HG03439 (cell line): ENCODE data around the gene DEPDC7.
"Not testable (repeated sequence)": the region's sequence is repeated elsewhere in the genome, so short reads cannot be mapped to it uniquely, and the experiment has no call there.

ENCODE experiments used
- ATAC-seq: cut with Tn5 transposase; IDR thresholded peaks from one replicate; pipeline ENCODE4 v1.9.1; 2021; ENCODE audit warnings: mild to moderate bottlenecking, moderate library complexity; ENCODE audit not compliant: unreplicated experiment

DEPDC7 gene

DNA sequence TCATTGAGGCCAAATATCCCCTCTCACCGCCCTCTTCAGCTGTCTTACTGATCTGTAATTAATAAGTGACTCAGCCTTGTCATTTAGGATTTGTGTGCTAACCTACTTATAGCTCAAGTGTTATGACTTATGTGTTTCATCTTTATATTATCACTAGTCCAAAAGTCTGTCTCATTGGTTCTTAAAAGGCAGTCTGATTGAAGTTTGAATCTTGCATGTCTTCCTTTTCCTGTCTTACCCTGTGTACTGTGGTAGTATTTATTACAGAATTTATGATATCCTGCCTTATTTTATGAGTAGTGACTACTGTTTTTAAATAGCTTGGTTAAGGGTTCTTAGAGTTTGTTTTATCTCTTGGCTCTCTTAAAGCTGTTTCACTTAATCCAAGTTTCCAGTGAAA lies 6.3 kb downstream of the DEPDC7 start:
- no peak for ATAC-seq

DNA sequence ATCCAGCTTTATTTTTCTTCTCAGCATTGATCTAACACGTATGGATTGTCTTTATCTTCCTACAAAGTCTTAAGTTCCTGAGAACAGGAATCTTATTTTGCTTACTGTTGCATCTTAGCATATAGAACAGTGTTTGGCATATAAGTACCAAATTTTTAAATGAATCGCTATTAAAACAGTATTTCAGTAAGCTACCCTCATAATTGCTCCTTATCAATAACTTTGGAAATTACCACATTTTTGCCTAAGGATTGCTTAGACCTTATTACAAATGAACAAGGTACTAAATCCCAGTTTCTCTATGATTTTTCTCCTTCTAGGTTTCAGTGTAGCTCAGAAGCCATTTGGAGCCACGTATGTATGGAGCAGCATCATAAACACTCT lies 9.7 kb downstream of the DEPDC7 start:
- ATAC-seq: no peak

- ATAC-seq: no peak
These were observed 11.6 kb downstream of the DEPDC7 start for GRCh38 chr11:33027233-33027632.

DNA sequence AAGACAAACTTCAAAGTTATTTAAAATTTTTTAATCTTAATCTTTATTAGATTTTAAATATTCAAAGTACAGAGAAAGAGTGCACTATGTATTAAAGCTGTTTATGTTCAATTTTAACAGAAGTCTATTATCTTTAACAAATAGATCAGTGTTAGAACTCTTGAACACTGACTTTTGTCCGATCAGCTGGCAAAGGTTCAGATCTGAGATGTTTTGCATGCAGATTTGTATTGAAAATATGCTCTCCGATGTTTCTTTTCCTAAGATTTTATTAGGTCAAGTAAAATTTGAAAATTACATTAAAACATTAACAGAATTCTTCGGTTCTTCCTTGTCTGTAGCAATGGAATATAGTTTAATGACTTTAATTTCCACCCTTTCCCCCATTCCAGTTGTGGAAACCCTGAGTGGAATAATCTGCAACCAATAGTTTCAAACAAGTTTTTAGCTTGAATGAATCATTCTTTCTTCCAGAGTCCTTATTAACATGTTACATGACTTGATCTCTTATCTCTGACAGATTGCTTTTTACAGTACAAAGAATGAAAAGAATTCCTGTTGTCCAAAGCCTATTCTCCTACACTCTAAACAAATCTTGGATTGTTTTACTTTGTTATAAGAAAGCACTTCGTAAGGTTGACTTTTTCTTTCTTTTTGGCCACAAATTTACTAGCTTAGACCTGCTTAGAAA lies 12.3 kb downstream of the DEPDC7 start:
- ATAC-seq: no peak

GRCh38 chr11:33028537-33028914 lies 12.8 kb downstream of the DEPDC7 start:
- ATAC-seq: no peak

DNA sequence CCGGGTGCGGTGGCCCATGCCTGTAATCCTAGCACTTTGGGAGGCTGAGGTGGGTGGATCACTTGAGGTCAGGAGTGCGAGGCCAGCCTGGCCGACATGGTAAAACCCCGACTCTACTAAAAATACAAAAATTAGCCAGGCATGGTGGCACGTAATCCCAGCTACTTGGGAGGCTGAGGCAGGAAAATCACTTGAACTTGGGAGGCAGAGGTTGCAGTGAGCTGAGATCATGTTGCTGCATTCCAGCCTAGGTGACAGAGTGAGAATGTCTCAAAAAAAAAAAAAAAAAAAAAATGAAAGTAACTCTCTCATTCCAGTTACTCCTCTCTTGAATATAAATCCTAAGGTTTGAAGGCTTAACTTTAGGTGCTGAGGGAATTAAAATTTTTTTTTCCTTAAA lies 13.5 kb downstream of the DEPDC7 start:
- ATAC-seq: not testable (repeated sequence)

DNA sequence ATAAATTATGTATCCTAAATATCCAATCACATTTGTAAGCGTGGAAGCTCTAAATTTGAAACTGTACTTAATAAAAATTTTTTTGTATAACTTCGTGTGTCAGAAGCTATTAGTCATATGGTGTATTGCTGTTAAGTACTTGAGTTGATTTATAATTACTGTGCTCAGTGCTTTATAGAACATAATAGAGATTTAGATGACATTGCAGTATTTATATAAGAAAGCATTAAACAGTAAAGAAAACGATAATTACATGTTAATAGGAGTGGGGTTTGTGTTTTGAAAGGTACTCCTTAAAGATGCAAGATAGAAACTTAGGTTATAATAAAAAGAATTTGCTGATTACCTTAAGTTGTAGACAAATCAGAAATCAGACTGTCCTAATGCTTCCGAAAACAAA lies 17.8 kb downstream of the DEPDC7 start:
- no peak for ATAC-seq

DNA sequence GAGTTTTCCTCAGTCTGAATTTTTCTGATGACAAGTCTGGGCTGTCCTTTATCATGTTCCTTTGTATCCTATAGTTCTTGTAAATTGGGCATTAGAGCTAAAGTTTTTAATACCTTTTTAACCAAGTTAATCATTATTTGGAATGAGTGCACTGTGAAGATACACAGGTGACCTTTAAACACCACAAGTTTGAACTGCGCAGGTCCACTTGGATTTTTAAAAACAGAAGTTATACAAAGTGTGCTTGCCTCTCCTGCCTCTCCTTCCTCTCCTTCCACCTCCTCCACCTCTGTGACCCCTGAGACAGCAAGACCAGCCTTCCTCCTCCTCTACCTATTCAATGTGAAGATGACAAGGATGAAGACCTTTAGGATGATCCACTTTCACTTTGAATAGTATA lies 19.3 kb downstream of the DEPDC7 start:
- ATAC-seq: no peak

- ATAC-seq: peak; percentile 77
These were observed 23.8 kb downstream of the DEPDC7 start, which contains the start of gene TCP11L1 for GRCh38 chr11:33039274-33040032. Gene TCP11L1 (plus strand): TSS chr11:33039572. CDS start chr11:33043774, 4,202 bp downstream.

DNA sequence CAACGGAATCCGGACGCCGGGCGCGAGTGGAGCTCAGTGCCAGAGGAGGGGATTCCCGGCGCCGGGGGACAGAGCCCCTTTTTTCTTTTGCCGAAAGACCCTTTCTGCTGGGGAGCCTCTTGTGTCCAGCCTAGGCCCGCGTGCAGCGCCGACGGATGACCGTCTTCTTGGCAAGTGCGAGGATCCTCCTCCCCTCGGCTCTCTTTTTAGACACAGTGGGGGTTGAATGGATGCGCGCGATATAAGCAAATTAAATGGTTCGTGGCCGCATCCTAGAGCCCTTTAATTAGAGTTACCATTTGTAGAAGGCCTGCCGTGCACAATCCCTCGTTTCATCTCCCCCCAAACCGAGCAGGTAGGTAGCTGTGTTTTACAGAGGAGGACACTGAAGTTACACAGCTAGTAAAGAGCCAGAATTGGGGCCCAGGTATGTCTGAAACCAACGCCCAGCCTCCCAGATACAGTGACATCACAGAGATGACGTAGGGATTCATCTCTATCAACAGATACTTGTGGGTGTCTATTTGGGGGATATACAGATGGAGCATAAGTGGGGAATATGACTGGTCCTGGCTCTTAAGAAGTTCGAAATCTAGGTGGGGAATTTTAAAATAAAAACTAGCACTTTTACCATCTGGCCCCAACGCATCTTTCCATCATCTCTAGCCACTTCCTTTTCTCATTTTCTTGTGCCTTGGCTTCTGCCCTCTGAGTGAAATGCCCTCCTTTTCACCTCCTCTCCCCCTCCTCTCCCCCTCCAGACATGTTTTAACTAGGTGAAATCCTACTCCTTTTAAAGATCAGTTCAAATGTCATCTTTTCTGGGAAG lies 24.6 kb downstream of the DEPDC7 start:
- peak; percentile 40 for ATAC-seq

- peak; percentile 22 for ATAC-seq
These were observed 25.3 kb downstream of the DEPDC7 start for GRCh38 chr11:33040862-33041453.

DNA sequence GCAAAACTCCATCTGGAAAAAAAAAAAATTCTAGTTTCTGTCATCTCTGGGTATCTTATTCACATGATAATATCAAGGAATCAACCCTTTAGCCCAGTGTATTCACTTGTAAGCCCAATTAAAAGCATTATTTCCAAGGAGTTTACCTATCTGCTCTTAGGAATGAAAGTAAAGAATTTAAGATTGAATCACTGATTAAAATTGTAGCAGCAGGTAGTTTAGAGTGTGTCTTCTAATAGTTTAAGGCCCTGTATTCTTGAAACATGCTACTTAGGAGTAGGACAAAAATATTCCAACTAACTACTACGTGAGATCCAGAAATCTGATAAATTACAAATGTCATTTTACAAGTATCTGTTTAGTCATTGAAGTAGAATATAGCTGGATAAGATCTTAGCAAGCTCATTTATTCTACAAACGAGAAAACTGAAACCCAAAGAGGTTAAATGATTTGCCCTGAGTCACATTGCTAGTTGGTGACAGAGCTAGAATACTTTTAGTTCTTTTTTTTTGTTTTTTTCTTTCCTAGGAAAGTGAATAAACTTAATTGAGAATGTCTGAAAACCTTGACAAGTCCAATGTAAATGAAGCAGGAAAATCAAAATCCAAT lies 27.6 kb downstream of the DEPDC7 start:
- ATAC-seq: no peak

DNA sequence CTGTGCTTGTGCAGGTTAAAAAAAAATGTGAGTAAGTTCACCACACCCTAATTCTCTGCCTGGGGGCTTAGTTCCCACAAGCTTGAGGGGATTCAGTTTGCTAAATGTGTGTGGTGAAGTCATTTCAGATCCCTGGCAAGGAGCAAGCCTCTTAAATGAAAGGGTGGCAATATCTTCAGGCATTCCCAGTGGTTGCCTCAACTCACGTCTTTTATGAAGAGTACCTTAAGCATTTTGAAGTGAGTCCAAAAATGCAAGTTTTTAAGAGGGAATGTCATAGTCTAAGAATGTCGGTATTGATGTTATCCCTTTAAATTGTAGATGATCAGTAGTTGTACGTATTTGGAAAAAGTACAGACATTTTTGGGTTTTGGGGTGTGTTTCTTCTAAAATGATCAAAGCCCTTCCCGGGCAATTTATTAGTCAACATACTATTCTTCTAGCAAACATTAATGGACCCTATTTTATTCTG lies 28.6 kb downstream of the DEPDC7 start:
- no peak for ATAC-seq

- no peak for ATAC-seq
These were observed 30.0 kb downstream of the DEPDC7 start for GRCh38 chr11:33045551-33046255.

- not testable (repeated sequence) for ATAC-seq
These were observed 33.0 kb downstream of the DEPDC7 start for GRCh38 chr11:33048701-33049100.

DNA sequence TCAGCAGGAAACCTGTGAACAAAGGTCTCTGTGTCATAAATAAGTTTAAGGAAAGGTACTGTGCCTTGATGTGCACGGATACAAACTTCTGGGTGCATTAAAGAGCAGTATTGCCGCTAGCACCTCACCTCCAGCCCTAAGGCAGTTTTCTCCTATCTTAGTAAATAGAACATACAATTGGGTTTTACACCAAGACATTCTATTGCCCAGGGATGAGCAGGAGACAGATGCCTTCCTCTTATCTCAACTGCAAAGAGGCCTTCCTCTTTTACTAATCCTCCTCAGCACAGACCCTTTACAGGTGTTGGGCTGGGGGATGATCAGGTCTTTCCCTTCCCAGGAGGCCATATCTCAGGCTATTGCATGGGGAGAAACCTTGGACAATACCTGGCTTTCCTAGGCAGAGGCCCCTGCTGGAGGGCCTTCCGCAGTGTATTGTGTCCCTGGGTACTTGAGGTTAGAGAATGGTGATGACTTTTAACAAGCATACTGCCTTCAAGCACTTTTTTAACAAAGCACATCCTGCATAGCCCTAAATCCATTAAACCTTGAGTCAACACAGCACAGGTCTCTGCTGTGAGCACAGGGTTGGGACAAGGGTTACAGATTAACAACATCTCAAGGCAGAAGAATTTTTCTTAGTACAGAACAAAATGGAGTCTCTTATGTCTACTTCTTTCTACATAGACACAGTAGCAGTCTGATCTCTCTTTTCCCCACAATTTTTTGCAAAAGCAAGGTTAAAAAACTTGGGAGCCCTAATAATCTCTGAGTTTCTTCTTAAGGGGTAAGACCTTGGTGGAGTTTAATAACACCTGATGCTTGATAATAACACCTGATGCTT lies 34.1 kb downstream of the DEPDC7 start:
- not testable (repeated sequence) for ATAC-seq

DNA sequence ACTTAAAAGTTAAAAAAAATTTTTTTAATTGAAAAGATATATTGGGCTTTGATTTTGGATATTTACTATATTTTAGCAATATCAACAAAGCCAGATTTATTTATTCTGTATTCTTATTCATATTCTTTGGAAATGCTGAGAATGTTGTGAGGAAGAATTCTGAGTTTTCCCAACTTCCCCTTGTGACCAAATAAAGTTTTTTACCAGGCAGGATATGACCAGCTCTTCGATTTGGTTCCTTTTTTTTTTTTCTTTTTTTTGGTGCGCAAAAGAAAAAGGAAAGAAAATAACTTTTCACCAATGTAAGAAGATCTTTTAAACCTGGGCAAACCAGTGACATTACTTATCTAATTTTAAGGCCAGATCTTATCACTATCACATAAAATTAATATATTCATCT lies 36.6 kb downstream of the DEPDC7 start:
- no peak for ATAC-seq

- no peak for ATAC-seq
These were observed 39.7 kb downstream of the DEPDC7 start for GRCh38 chr11:33055375-33055774.

GRCh38 chr11:33057284-33057683 lies 41.6 kb downstream of the DEPDC7 start:
- no peak for ATAC-seq
